HEK293T (cell line): ENCODE measurements around the gene SLCO1A2.

Source experiments
- BHLHE40 ChIP-seq: fragments of 450-650 bp; IDR thresholded peaks from 2 replicates; pipeline ENCODE4 v1.6.1; 2016; ENCODE audit warnings: mild to moderate bottlenecking, moderate library complexity, borderline replicate concordance
- CTBP1 ChIP-seq: fragments of 450-650 bp; IDR thresholded peaks from 2 replicates; pipeline ENCODE4 v1.6.1; 2016; ENCODE audit warnings: borderline replicate concordance
- FOXM1 ChIP-seq: fragments of 450-650 bp; IDR thresholded peaks from 2 replicates; pipeline ENCODE4 v1.6.1; 2017; ENCODE audit warnings: mild to moderate bottlenecking, borderline replicate concordance
- LEF1 ChIP-seq: fragments of 450-650 bp; IDR thresholded peaks from 2 replicates; pipeline ENCODE4 v1.6.1; 2017; ENCODE audit warnings: mild to moderate bottlenecking, borderline replicate concordance
- SP1 ChIP-seq: fragments of 450-650 bp; IDR thresholded peaks from 2 replicates; pipeline ENCODE4 v1.6.1; 2017
- SUZ12 ChIP-seq: fragments of 450-650 bp; IDR thresholded peaks from 2 replicates; pipeline ENCODE4 v1.6.1; 2016; ENCODE audit warnings: mild to moderate bottlenecking
- ZNF384 ChIP-seq: fragments of 450-650 bp; IDR thresholded peaks from 2 replicates; pipeline ENCODE4 v1.6.1; 2016

- TF ChIP-seq CTBP1 (no peak), ZNF384 (no peak), SP1 (no peak), LEF1 (no peak), SUZ12 (no peak), BHLHE40 (no peak), FOXM1 (no peak)
These were observed 110.8 kb downstream of the SLCO1A2 start for GRCh38 chr12:21223930-21224329.
